ENCODE results near the gene CHIA. TPM values are rescaled to one million over a fixed set of nuclear protein-coding genes. Genes with fewer than 3 reads are reported as not detected.

Gene CHIA
- total RNA-seq, 2 donors from 2014 or later = not detected

DNA sequence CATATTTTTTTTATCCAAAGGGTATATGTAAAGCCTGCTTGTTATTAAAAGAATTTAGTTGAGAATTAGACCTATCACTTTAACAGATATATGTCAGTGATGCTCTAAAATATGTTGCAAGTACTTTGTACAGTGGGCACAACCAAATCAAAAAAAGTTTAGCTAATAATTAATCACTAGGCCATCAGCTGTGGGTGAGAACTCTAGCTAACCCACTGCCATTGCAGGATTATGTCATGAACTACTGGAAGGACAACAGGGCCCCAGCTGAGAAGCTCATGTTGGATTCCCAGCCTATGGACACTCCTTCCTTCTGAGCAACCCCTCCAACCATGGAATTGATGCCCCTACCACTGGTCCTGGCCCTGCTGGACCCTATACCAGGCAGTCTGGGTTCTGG is 6.8 kb upstream of the CHIA start:
- ATAC-seq (ENCODE audit: insufficient number of reproducible peaks, low FRiP score, low read depth) (no peak), DNase-seq (ENCODE audit: low spot score) (no peak)
- Histone ChIP-seq H3K4me1 (ENCODE audit: control insufficient read depth in 1 of 2, low read depth in 2 of 2) (no peaks in the 10 kb centered on the region), H3K36me3 (no peaks in the 10 kb centered on the region), H3K27ac (no peak overlapping the region), H3K4me3 (no peak overlapping the region), H3K9me3 (no peaks in the 10 kb centered on the region), H3K27me3 (replicated peaks; ENCODE audit: insufficient read depth) (no peaks in the 10 kb centered on the region)
- TF ChIP-seq, protein P1, sequence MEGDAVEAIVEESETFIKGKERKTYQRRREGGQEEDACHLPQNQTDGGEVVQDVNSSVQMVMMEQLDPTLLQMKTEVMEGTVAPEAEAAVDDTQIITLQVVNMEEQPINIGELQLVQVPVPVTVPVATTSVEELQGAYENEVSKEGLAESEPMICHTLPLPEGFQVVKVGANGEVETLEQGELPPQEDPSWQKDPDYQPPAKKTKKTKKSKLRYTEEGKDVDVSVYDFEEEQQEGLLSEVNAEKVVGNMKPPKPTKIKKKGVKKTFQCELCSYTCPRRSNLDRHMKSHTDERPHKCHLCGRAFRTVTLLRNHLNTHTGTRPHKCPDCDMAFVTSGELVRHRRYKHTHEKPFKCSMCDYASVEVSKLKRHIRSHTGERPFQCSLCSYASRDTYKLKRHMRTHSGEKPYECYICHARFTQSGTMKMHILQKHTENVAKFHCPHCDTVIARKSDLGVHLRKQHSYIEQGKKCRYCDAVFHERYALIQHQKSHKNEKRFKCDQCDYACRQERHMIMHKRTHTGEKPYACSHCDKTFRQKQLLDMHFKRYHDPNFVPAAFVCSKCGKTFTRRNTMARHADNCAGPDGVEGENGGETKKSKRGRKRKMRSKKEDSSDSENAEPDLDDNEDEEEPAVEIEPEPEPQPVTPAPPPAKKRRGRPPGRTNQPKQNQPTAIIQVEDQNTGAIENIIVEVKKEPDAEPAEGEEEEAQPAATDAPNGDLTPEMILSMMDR (IDR thresholded peaks at IDR 0.05) = no peak

DNA sequence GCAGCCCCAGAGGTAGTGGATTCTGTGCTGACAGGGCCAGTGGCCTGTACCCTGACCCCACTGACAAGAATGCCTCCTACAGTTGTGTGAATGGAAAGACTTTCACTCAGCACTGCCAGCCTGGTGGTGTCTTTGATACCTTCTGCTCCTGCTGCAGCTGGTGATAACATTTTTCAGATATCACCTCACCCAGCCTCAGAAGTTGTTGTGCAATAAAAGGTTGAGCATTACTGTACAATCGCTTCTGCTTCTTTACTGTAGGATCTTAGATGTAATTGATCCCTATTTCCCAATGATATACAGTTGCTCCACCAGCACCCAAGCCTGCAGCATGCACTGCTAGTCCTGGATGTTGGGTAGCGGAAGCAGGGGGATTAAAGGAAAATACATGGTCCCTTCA is 4.8 kb upstream of the CHIA start:
- Histone ChIP-seq H3K27ac (no peak overlapping the region), H3K27me3 (replicated peaks; ENCODE audit: insufficient read depth) (no peaks in the 10 kb centered on the region), H3K9me3 (no peaks in the 10 kb centered on the region), H3K4me1 (ENCODE audit: control insufficient read depth in 1 of 2, low read depth in 2 of 2) (no peaks in the 10 kb centered on the region), H3K36me3 (no peaks in the 10 kb centered on the region), H3K4me3 (no peak overlapping the region)
- ATAC-seq (ENCODE audit: insufficient number of reproducible peaks, low FRiP score, low read depth) (no peak), DNase-seq (ENCODE audit: low spot score) (no peak)
- TF ChIP-seq, protein P1 (IDR thresholded peaks at IDR 0.05) = no peak

GRCh38 chr1:111286912-111287311 is 3.7 kb upstream of the CHIA start:
- DNase-seq (ENCODE audit: low spot score) = no peak
- no peak overlapping the region for H3K4me3 ChIP-seq
- no peaks in the 10 kb centered on the region for H3K36me3 ChIP-seq
- ATAC-seq (ENCODE audit: insufficient number of reproducible peaks, low FRiP score, low read depth) = no peak
- no peaks in the 10 kb centered on the region for H3K4me1 ChIP-seq (ENCODE audit: control insufficient read depth in 1 of 2, low read depth in 2 of 2)
- TF ChIP-seq, protein P1 (IDR thresholded peaks at IDR 0.05) = no peak
- no peaks in the 10 kb centered on the region for H3K27me3 ChIP-seq (replicated peaks; ENCODE audit: insufficient read depth)
- H3K9me3 ChIP-seq = no peaks in the 10 kb centered on the region
- H3K27ac ChIP-seq = no peak overlapping the region

GRCh38 chr1:111289371-111289770 is 1.3 kb upstream of the CHIA start:
- DNase-seq (ENCODE audit: low spot score) = no peak
- H3K4me3 ChIP-seq = no peak overlapping the region
- TF ChIP-seq, protein P1 (IDR thresholded peaks at IDR 0.05) = no peak
- no peaks in the 10 kb centered on the region for H3K9me3 ChIP-seq
- H3K4me1 ChIP-seq (ENCODE audit: control insufficient read depth in 1 of 2, low read depth in 2 of 2) = no peaks in the 10 kb centered on the region
- no peak overlapping the region for H3K27ac ChIP-seq
- no peaks in the 10 kb centered on the region for H3K27me3 ChIP-seq (replicated peaks; ENCODE audit: insufficient read depth)
- H3K36me3 ChIP-seq = no peaks in the 10 kb centered on the region
- ATAC-seq (ENCODE audit: insufficient number of reproducible peaks, low FRiP score, low read depth) = no peak

DNA sequence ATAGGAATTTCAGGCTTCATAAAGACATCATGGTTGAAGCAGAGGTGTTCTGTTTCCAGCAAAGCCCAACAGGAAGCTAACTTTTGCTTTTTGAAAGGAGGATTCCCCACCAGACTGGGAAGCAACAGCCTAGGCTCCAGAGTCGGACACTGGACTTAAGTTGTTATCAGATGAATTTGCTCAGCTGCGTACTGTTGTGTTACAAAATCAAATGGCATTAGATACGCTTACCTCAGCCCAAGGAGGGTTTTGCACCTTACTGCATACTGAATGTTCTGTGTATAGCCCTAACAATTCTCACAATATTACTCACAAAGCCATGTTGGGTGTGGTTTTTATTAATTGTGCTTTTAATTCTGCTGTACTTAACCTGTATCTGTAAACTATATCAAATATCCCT is 547 bp upstream of the CHIA start:
- H3K27me3 ChIP-seq (replicated peaks; ENCODE audit: insufficient read depth) = no peaks in the 10 kb centered on the region
- no peaks in the 10 kb centered on the region for H3K36me3 ChIP-seq
- no peaks in the 10 kb centered on the region for H3K4me1 ChIP-seq (ENCODE audit: control insufficient read depth in 1 of 2, low read depth in 2 of 2)
- ATAC-seq (ENCODE audit: insufficient number of reproducible peaks, low FRiP score, low read depth) (no peak), DNase-seq (ENCODE audit: low spot score) (no peak)
- H3K27ac ChIP-seq = no peak overlapping the region
- no peaks in the 10 kb centered on the region for H3K9me3 ChIP-seq
- H3K4me3 ChIP-seq = no peak overlapping the region
- TF ChIP-seq, protein P1 (IDR thresholded peaks at IDR 0.05) = no peak

Measured in thoracic aorta (tissue), 2 donors.